Inferior parietal cortex (tissue), 1 donor: ENCODE results near the gene RNF38.
"Not testable (repeated sequence)": the region's sequence is repeated elsewhere in the genome, so short reads cannot be mapped to it uniquely, and the experiment has no call there.

Source experiments
- DNase-seq: peaks from one replicate; pipeline ENCODE4 v3.0.0-alpha.2; 2016; ENCODE audit errors: extremely low spot score

Gene RNF38

DNA sequence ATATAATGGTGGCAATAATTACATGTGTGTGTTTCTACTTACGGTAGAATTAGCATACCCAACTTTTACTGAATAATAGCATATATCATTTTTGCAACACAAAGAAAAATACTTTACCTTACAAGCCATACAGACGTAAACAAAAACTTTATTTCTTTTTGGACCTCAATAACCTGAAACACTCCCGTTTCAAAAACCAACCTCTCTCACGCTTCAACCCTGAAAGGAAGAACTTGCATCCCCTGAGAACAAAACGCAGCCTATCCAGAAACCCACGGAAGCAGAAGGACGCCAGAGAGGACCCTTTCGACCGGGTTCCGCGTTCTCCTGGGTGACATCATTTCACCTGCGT, at the start of gene RNF38:
Gene RNF38, minus strand, starts transcription at position 290 of the 352 bp plus-strand sequence. Its CDS starts 161 bp downstream, at position 129.
- DNase-seq = no peak

DNA sequence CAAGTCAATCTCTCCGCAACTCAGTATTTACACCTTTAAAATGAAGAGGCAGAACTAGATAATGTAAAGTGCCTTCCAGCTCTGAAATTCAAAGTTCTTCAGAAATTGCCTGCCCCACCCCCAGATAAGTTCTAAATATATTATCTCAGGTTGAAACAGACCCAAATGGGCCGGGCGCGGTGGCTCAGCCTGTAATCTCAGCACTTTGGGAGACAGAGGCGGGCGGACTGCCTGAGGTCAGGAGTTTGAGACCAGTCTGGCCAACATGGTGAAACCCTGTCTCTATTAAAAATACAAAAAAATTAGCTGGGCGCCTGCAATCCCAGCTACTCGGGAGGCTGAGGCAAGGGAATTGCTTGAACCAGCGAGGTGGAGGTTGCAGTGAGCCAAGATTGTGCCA, 48.5 kb upstream of the RNF38 start:
- DNase-seq = not testable (repeated sequence)

DNA sequence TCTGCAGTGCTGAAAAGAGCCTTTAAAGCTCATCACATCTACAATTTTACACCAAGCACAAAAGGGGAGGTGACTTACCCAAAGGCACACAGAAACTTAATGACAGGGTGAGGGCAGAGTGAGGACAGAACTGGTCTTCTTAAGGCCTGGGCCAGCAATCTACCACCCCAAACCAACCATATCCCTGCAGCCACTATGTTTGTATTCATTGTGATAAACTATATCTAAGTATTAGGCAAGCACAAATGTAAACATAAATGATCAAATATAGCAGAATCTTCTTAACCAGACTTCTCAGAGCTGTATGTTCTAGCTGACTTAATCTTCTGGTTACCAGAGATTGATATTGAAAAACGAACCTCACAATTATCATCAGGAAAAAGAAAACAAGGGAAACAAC, 47.9 kb upstream of the RNF38 start:
- DNase-seq = no peak

DNA sequence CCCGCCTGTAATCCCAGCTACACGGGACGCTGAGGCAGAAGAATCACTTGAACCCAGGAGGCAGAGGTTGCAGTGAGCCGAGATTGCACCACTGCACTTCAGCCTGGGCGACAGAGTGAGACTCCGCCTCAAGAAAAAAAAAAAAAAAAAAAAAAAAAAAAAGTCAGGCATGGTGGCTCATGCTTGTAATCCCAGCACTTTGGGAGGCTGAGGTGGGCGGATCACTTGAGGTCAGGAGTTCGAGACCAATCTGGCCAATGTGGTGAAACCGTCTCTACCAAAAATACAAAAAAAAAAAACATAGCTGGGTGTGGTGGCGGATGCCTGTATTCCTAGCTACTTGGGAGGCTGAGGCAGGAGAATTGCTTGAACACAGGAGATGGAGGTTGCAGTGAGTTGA, 46.6 kb upstream of the RNF38 start:
- not testable (repeated sequence) for DNase-seq

DNA sequence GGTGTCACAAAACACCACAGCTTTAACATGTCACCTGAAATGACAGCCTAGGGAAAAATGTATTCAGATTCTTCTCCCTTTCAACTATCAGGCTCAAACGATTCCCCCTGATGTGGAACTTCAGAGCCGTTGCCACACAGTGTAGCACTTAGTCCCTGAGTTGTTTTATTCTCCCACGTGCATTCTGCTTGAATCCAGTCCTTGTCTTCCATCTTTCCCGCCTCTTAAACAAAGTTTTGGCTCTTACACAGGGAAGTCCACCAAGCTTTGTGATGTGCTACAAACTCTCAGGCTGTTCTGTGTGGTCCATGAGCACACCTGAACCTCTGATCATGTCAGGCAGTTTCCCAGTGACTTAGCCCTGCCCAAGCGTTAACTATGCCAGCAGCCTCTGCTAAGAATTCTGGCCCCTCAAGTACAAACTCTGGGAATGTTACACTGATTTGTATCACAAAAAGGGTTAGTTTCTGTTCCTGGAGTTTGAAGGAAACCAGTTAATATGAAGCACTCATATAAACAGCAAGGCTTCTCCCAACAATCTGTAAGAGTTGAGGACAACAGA, 45.8 kb upstream of the RNF38 start:
- no peak for DNase-seq

DNA sequence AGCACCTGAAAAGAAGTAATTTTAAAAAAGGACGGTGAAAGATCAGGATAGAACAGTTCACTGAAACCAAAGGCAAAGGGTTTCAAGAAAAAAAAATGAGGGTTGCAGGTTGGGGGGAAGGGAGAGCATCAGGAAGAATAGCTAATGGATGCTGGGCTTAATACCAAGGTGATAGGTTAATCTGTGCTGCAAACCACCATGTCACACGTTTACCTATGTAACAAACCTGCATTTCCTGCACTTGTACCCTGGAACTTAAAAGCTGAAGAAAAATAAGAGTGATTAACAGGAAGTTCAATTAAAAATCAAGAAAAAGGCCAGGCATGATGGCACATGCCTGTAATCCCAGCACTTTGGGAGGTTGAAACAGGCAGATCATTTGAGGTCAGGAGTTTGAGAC, 44.1 kb upstream of the RNF38 start:
- DNase-seq = no peak

DNA sequence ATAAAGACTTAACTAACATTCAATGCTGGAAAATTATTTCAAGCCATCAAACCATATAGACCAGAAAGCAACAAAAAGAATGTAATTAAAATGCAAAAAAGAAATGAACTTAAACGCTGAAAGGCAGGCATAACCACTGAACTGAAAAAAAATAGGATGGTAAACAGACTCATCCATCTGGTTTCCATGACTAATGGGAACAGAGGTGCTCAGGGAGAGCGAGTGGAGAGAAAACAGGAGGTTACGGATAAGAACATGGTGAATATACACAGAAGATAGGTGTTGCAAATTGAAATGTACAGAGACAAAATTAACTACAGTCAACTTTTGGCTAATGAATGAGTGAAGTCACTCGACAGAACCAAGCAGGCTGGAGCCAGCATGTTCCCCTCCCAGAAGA, 43.5 kb upstream of the RNF38 start:
- no peak for DNase-seq

DNA sequence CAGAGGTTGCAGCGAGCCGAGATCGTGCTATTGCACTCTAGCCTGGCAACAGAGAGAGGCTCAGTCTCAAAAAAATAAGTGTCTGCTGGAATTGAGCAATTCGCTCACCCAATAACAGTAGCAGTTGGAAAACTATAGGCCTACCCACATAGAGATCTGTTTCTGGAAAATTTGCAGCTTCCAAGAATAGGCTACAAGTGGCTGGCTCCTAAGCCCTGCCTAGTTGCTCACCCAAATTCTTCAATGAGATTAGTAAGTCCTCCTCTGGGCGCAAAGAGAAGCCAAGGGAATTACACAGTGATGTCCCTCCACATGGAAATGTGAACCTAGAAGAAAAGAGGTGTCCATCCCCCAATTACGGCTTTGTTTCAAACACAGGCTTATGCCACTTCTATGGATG, 42.6 kb upstream of the RNF38 start:
- no peak for DNase-seq

DNA sequence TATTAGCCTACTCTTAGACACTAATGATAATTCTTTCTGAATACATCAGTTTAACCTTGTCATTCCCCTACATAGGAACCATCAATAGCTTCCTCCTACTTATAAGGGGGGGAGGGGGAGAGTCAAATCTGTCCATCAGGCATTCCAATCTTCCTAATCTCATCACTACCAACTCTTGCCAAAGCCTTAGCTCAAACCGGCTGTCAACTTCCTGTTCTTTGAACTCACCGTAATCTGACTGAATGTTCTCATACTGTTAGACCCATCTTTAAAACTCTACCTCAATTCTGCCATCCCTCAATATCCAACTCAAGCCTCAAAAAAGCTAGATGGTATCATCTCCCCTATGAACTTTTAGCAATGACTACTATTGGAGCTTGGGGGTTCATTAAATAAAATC, 41.9 kb upstream of the RNF38 start:
- DNase-seq = no peak

DNA sequence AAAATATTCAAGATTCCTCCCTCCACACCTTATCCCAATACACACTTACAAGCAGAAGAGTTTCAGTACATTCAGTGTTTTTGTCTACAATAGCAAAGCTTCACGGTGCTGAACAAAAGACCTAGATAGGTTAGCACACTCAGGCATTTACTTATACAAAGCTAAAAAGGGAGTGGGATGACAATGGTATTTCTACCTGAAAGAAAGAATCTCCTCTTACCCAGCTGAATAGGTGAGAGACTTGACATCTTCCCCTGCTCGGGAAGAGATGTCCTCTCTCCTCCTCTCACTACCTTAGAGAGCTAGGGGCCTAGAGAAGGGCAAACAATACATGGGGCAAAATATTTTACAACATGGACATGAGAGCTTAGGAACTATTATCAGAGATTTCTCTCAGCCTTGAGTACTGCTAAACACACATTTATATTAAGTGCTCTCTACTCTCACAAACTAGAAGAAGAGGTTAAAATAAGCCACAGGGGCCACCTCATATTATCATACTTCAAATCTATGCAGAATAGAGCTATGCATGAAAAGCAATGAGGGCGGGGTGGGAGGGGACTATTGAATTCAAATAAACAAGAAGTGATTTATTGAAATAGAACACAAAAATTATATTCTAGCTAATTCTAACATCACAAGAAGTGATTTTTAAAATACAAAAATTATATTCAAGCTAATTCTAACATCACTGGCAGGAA, 38.6 kb upstream of the RNF38 start:
- no peak for DNase-seq

DNA sequence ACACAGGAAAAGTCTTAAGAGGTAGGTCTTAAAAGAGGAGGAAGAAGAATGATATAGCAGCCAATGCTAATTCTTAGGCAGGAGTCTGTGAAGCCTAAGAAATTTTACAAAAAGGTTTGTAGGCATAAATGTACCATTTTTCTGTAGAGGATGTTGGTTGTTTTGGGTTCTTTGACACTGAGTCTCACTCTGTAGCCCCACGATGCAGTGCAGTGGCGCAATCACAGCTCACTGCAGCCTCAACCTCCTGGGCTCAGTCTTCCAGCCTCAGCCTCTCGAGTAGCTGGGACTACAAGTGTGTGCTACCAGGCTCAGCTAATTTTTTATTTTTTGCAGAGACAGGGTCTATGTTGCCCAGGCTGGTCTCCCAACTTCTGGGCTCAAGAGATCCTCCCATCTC, 37.7 kb upstream of the RNF38 start:
- DNase-seq = no peak

DNA sequence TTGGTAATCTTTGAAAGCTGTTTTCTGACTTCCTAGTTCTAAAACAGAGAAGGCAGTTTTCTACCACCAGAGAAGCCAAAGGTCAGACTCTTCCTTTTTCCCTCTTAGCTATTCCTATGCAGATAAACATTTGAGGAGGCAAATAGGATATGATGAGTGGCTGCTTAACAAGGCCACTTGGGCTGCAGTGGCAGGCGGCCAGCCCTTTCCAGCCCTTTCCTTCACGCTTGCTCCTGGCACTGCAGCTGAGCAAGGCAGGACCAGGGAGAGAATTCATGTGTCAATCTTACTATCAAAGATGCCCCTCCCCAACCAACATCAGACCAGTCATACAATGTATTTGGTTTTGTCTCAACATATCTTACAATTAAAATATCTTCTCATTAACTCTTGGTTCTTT, 36.8 kb upstream of the RNF38 start:
- no peak for DNase-seq

DNA sequence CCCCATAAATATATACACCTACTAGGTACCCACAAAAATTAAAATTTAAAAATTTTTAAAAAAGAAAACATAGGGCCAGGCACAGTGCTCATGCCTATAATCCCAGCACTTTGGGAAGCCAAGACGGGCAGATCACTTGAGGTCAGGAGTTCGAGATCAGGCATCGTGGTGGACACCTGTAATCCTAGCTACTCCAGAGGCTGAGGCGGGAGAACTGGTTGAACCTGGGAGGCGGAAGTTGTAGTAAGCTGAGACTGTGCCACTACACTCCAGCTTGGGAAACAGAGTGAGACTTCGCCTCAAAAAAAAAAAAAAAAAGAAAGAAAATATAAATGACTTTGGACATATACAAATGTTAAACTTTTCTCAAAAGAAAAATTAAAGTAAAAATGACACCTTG, 33.3 kb upstream of the RNF38 start:
- DNase-seq = no peak

DNA sequence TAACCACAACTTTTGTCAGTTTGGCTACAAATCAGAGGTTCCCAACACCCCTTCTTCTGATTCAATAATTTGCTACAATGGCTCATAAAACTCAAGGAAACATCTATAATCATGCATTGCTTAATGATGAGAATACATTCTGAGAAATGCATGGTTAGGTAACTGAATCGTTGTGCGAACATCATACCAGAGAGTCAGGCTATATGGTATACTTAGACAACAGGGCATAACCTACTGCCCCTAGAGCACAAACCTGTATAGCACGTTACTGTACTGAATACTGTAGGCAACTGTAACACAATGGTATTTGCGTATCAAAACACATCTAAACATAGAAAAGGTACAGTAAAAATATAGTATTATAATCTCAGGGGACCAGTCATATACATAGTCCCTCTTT, 31.0 kb upstream of the RNF38 start:
- DNase-seq = no peak

DNA sequence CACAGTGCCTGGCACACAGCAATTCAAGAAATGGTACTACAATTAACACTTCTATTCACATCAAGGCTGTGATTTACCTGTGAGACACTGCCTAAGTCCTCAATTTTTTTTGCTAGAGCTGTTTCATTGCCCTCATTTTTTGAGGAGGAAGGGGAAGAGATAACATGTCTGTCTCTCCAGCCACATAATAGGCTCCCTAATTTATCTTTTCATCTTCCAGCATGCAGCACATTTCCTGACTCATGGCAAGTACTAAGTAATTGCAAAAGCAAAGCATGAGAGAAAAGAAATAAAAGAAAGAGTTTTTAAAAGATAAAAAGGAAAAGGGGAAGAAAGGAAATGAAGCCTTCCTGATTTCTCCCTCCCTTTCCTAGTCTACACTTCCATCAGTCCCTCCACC, 26.9 kb upstream of the RNF38 start:
- DNase-seq = no peak

DNA sequence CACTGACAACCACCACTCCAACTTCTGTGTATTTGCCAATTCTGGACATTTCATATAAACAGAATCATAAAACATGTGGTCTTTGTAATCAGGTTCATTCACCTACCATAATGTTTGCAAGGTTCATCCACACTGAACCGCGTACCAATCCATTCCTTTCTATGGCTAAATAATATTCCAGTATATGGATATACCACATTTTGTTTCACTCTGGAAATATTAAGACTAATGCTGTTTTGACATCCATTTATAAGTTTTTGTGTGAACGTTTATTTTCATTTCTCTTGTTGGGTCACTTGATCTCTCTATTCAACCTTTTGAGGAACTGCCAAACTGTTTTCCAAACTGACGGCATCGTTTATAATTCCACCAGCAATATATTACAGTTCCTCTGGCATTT, 26.3 kb upstream of the RNF38 start:
- DNase-seq = no peak

DNA sequence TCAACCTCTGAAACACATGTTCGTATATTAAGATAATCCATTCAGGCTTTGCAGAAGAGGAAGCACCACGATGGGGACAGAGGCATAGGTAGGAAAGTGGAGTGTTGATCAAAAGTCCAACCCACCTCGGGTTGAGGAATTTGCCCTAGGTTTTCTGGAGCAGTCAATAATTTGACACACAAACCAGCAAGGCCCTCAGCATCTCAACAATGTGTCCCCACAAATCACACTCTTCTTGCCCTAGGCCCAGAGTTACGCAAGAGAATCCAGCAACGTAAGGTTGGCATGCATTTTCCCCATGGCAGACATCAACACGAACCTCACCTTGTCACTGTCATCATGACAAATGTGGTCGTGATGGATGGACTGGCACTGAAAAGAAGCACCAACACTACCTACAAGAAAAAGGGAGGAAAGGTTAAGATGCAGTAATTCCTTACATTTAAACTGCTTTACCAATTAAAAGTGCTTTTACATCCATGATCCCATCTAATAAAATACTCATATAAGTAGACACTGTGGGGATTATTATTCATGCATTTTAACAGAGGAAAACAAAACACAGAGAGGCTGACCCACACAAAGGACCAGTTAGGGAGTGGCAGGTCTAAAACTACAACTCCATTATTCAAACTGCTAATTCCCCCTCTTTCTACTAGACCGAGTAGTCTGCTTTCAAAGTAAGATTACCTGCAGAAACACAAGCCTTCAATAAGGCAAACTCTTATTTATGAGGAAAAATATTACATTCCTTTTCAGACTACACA, 24.4 kb upstream of the RNF38 start:
- DNase-seq = no peak

DNA sequence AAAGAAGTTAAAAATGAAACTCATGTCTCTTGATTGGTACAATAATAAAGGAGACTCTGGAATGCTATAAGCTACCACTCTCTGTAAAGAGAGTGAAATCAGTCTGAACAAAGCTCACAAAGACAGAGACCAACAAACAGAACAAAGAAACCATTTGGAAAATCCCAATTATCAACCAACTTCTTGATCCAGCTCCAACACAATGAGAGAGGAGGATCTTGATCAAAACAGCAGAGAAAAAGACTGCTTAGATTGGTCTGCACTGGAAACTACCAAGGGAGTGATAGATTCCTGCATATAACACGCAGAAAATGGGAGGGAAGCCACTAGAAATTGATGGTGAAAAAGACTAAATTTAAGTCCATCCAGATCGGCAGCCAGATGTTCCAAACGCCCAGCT, 23.1 kb upstream of the RNF38 start:
- peak; percentile 72 for DNase-seq

DNA sequence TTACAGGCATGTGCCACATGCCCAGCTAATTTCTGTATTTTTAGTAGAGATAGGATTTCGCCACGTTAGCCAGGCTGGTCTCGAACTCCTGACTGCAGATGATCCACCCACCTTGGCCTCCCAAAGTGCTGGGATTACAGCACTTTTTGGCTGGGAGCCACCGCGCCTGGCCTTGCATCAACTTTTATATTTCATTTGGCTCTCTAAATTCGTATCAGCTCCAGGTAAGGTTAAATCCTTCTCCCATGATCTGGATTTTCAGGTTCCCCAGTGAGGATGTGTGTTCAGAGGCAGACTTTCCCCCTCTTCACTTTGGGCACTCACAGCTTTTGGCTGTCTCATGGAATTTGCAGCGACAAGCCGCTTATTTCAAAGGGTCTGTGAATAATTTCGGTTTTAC, 16.8 kb upstream of the RNF38 start:
- no peak for DNase-seq

DNA sequence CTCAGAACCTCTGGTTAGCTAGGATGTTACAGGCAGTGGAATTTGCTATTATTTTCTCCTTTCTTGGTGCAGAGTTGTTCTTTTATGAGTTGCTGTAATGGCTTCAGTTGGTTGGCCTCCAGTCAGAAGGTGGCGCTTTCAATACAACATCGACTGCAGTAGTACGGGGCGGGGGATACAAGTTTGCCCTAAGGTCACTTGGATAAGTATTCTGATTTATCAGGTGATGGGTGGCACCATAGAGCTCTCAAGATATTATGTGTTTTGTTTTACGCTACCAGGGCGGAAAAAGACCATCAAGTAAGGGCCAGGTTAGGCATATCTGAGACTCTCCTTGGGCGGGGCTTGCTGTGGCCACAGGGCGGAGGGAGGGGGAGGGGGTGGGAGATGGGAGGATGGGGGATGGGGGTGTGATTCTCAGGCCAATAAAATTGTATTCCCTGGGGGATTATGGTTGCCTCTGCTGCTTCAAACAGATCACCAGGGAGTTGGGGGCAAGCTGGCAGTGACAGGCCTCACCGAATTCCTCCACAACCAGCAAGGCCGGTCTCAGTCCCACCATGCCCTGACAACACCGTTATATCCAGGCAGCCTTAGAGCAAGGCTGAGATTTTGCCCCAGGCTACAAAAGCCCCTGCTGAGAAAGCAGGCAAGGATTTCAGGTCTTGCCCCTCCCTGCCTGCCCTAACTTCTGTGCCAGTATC, 15.9 kb upstream of the RNF38 start:
- DNase-seq = no peak

DNA sequence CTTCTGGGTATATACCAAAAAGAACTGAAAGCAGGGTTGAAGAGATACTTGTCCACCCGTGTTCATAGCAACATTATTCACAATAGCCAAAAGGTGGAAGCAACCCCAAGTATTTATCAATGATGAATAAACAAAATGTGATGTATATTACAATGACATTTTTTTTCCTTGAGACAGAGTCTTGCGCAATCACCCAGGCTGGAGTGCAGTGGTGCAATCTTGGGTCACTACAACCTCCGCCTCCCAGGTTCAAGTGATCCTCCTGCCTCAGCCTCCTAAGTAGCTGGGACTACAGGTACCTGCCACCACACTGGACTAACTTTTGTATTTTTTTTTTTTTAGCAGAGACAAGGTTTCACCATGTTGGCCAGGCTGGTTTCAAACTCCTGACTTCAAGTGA, 11.3 kb upstream of the RNF38 start:
- not testable (repeated sequence) for DNase-seq

DNA sequence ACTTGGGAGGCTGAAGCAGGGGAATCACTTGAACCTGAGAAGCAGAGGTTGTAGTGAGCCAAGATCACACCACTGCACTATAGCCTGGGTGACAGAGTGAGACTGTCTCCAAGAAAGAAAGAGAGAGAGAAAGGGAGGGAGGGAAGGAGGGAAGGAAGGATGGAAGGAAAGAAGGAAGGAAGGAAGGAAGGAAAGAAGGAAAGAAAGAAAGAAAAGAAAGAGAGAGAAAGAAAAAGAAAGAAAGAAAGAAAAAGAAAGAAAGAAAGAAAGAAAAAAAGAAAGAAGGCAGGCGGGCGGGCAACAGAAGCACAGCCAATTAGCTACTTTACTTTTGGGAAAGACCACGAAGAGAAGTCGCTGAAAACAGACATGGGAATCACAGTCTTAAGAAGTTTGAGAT, 9.0 kb upstream of the RNF38 start:
- not testable (repeated sequence) for DNase-seq
